NCI-H2107 treated with DMSO at 0.1 percent for 48 hours (cell line): ENCODE measurements around the gene ADAM15.
A peak's percentile ranks its signal among the peaks of the same experiment; 100 is the strongest.

Experiments used
- DNase-seq: peaks from one replicate; lab custom pipeline; 2025; ENCODE audit not compliant: unreplicated experiment; lab: John Stamatoyannopoulos, UW

ADAM15 gene

DNA sequence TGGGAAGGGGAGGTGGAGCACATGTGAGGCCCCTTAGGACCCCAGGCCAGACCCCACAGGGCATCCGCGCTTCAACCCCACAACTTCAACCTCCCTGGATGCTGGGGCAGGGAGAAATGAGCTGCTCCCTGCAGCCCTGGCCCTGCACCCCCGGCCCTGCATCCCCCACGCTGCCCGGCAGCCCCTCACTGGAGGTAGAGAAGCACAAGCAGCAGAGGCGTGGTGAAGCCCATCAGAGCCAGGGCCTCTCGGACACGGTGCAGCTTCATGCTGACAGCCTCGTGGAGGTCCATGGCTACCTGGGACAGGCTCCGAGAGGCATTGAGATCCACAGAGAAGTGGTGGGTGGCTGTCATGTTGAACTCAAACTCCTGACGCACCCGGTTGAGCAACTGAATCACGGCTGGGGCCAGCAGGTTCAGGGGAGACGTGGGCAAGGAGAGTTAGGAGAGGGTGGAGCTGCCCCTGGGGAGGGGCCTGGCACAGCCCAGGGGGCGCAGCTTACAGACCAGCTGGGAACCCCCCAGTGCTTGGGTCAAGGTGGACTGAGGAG, 20.8 kb upstream of the ADAM15 start:
- no peak for DNase-seq

DNA sequence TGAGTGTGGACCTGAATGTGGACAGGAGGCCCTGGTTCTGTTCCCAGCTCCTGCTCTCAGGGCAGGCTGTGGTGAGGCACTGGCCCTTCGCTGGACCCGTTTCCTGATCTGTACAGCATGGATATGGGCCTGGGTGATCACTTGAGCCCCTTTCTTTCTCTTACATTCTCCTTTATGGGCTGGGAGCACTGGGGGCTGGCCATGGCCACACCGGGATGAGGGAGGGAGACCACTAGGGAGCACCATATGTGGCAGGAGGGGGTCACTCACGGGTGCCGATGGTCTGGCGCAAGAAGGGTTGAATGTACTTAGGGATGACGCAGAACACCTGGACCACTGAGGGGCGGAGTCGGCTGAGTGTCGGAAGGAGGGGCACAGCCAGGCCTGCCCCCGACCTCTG, 20.2 kb upstream of the ADAM15 start:
- no peak for DNase-seq

DNA sequence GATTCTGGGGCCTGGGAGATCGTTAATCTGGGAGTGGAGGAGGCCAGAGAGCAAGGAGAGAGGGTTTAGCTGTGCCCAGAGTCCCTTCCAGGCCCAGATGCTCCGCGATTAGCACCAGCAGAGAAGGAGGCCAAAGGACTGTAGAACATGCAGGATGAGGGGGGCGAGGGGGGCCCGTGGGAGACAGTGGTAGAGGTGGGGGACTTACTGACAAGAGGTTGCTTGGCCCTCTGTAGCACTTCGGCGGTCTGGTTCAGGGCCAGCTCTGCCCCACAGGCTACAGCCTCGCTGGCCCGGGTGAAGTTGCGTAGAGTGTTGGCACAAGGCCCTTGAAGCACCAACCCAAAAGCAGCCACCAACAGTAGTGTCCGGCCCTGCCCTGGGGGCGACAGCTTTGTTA, 18.2 kb upstream of the ADAM15 start:
- no peak for DNase-seq

DNA sequence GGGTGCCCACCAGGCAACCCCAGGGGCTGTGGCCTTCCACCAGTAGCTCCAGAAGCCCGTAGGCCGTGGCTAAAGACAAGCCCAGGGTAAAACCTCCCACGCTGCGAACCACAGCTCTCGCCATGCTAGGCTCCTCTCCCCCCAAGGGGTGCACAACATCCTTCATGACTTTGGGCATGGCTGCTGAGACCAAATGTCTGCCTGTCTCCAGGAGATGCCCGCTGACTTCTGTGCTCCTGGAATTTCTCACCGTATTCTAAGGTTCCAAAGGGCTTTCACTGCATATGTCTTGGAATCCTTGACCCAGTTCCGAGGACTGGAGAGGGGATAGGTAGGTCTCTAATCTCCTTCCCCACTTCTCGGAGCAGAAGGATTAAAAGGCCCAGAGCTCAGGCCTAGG, 17.6 kb upstream of the ADAM15 start, which contains the start of the genes DCST1 and DCST2:
DCST1 (plus strand) TSS at position 301 of the 400 bp plus-strand sequence. CDS start 213 bp downstream, outside the sequence.
DCST2 (minus strand) TSS at position 258 of the 400 bp plus-strand sequence; CDS start at position 178, 80 bp downstream.
- DNase-seq: no peak

DNA sequence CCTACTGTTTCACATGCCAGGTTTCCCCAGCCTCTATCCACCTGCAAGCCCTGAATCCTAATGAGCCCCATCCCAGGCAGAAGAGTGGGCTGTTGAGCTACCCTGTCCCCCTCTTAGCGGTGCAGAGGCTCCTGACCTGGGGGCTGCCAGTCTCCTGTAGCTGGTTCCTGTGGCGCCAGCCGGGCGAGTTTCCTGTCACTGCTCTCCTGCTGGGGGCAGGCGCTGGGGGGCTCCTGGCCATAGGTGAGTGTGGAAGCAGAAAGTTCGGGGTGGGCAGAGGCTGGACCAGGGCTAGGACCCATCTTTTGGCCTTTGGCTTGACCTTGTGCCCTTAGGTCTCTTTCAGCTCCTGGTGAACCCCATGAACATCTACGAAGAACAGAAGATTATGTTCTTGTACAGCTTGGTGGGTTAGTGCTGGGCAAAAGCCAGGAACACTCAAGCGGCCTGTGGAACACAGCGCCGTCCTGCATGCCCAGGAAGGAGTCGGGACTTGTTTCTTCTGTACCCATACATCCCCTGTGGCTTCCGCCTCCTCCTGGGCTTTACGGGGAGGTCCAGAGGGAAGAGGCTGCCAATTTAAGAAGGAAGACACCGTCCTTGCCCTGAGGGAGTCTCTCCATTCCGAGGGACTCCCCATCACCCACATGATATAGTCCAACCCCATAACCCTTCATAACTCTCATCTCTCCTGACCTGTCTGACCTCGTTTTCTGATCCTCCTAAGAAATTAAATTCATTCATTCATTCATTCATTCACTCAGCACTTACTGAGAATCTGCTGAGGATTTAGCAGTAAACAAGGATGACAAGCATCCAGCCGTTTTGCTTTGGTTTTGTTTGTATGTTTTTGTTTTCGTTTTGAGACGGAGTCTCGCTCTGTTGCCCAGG, 16.6 kb upstream of the ADAM15 start:
- DNase-seq: no peak

DNA sequence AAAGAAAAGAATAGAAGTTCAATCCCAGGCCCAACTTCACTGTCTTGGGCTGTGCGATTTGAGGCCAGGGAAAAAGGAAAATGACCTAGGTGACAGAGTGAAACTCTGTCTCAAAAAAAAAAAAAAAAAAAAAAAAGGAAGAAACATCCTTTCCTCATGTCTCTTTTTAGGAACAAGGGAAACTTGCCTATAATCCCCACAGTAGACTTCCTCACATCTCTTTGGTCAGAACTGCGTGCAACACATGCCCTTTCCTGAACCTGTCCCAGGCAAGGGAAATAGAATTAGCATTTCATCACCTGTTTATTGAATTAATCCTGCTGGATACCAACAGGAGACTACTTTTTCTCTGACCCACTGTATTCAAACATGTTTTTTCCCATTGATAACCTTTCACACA, 15.2 kb upstream of the ADAM15 start:
- DNase-seq: no peak

DNA sequence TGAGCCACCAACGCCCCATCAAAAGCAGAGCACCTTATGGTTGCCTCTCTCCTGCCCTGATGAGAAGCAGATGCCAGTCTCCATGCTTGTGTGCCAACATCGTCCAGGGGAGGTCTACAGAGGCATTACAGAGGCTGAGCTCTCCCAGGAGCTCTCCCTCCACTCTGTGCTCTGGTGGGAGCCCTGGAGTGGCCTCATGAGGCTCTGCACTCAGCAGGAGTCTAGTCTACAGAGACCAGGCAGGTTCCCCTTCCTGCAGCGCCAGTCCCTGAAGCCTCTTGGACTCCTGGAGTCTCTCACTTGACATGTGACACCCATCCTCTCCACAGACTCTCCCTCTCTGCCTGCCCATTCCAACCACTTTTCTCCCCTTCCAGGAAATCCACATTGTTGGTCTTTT, 14.1 kb upstream of the ADAM15 start:
- DNase-seq: peak; percentile 69

DNA sequence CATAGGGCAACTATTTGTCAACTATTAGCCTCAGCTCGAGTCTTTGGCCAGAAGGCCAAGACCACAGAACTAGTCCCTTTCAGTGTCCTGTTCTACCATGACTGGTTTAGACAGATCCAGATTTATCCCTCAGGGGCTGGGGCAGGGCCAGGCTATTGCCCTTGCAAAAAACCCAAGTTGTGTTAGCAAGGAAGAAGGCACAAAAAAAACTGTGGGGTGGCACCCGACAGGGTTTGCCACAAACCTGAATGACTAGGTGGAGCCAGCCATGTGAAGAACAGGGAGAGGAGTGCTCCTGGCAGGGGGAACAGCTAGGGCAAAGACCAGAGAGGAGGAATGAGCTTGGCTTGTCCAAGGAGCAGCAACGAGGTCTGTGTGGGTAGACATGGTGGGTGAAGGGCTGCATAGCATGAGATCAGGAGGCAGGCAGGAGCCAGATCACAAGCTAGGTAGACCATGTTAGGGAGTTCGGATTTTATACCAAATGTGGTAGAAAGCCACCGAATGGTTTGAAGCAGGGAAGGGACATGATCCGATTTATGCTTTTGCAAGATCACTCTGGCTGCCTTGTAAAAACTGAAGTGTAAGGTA, 13.2 kb upstream of the ADAM15 start:
- DNase-seq: no peak

DNA sequence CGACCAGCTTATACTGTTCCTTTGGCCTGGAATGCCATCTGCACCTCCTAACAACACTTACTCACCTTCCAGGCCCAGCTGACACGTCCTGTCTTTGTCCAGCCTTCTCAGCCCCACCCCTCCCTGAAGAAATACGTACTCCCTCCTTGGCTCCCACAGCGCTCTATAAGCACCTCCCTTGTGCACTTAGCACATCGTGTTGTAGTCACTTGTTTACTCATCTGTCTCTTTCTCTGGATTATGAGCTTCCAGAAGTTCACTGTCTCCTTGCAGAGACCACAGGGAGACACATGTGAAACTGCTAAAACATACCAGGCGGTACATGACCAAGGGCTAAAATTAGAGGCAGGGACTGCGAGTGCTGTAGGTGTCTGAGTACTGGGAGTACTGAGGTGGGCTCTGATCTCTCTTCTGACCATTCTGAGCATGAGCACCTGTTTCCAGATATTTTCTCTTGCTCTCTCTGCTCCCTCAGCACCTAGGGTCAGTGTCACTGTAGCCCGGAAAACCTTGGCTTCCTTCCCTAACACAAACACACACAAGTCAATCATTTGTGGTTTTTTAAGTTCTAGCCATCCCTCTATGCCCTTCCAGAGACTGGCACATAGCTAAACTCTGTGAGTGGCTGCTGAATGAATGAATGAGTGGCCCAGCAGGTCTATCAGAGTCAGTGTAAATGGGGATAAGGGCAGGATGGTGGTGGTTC, 12.4 kb upstream of the ADAM15 start:
- no peak for DNase-seq

DNA sequence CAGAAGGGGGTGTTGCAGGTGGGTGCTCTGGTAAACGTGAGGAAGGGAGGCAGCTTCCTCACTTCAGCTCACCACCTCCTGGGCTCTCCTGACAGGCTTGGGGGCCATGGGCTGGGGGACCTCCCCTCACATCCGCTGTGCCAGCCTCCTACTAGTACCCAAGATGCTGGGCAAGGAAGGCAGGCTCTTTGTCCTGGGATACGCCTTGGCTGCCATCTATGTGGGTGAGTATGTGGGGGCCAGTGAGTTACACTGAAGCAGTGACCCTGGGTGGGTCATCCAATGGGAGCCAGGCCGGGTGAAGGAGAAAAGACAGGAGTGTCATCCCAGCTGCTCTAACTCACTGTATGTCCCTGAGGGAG, 11.8 kb upstream of the ADAM15 start:
- no peak for DNase-seq

DNA sequence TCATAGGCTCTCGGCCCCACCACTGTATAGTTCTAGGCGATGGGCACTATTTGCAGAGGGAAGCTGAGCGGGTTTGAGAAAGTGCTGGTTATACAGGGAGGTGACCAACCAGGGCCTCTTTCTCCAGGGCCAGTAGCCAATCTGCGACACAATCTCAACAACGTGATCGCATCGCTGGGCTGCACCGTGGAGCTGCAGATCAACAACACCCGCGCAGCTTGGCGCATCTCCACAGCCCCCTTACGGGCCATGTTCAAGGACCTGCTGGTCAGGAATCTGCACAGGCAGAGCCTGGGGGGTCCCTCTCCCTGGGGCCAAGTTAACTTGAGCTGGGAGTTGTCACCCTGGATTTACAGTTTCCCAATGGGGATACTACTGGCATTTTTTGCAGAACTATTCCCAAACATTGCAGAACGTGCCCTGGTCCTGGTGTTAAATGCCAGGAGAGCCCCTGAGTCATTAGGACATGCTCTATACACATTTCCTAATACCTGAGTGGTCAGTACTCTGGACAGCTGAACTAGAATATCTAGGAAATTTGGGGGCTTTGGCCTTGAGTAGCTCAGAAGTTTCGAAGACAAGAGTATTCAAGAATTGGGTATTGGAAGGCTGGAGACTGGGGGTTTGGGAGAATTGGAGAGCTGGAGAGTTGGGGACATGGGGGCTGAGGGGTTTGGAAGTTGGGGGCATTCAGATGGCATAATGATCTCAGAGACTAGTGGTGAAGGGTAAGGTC, 10.6 kb upstream of the ADAM15 start:
- no peak for DNase-seq

DNA sequence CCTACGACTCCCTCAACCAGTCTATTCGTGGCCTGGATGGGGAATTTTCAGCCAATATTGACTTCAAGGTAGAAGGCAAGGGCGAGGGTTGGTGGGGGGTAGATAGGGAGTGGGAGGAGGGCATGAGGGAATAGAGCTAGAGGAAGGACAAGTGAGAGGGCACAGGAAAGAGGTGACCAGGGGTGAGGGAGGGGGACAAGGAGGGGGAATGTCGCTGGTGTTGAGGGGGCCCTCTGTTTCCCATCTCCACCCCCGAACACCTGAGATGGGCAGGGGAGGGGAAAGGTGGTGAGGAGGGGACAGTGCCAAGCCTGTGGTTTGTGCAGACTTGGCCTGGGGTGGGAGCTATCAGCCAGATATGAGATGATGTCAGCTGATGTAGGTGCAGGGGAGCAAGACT, 8.3 kb upstream of the ADAM15 start:
- DNase-seq: no peak

DNA sequence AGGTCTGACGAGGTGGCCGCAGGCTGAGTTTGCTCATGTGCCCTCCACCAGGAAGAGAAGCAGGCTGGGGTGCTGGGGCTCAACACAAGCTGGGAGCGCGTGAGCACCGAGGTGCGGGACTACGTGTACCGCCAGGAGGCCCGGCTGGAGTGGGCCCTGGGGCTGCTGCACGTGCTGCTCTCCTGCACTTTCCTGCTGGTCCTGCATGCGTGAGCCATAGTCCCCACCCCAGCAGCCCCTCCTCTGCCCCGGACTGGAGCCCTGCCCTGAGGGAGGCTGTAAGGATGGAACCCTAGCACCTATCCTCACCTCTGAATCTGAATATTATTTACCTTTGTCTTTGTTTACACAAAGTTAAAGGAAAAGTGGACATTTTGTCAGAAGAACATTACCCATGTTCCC, 7.8 kb upstream of the ADAM15 start:
- no peak for DNase-seq

DNA sequence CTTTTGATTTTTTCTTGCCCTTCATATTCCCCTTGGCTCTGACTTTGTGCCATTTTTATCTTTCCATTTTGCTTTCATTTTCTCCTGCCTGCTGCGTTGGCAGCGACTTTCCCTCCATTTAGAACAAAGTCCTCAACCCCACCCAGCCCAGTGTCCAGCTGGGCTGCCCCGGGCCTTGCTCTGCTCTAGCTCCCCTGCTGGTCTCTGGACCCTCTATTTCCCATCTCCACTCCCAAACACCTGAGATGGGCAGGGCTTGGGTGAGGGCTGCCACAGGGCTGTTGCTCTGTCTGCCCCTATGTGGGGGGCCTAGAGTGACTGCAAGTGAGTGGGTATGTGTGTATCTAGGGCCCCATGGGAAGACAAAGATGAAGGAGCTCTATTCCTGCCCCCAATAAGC, 7.3 kb upstream of the ADAM15 start:
- no peak for DNase-seq

DNA sequence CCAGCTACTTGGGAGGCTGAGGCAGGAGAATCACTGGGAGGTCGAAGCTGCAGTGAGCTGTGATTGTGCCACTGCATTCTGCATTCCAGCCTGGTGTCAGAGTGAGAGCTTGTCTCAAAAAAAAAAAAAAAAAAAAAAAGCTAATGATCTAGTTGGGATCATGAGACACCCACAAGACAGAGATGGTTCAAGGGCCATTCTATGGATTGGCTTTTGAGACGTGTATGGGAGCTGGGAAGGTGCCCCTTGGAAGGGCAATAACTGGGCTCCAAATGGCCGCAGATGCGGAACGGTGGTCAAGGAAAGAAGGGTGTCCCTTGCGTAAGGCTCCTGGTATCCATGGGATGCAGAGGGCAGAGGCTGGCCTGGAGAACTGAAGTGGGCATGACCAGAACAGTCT, 6.8 kb upstream of the ADAM15 start:
- no peak for DNase-seq

DNA sequence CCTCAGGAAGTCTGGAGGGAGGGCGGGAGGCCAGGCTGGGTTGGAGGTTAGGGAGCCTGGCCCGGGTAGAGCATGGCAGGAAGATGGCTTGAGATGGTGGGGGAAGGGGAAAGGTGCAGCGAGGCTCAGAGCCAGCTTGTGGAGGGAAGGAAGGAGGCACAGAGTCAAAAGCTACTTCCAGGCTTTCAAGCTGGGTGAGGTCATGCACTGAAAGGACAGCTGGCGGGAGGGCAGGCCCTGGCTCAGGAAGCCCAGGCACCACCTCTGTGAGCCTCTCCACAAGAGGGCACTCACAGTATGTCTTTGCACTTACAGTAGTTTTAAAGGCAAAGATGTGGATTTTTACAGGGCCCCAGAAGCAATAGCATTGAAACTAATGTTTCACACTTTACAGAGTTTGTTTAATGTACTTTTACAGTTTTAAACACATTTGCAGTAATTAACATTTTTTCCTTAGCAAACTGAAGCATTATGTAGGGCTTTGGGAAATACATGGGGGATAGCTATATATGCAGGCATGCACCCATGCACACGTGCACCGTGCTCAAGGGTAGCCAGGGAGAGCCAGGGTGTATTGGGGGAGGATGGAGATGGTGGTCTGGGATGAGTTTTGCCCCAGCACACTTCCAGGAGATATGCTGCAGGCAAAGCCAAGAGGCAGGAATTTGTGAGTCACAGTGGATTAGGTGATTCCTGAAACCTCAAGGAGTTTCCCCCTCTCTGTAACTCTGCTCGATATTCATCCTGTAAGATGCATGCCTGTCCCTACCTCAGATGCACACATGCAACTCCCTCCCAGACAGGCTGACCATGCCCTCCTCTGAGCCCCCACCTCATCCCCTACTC, 6.1 kb upstream of the ADAM15 start:
- DNase-seq: peak; percentile 23

DNA sequence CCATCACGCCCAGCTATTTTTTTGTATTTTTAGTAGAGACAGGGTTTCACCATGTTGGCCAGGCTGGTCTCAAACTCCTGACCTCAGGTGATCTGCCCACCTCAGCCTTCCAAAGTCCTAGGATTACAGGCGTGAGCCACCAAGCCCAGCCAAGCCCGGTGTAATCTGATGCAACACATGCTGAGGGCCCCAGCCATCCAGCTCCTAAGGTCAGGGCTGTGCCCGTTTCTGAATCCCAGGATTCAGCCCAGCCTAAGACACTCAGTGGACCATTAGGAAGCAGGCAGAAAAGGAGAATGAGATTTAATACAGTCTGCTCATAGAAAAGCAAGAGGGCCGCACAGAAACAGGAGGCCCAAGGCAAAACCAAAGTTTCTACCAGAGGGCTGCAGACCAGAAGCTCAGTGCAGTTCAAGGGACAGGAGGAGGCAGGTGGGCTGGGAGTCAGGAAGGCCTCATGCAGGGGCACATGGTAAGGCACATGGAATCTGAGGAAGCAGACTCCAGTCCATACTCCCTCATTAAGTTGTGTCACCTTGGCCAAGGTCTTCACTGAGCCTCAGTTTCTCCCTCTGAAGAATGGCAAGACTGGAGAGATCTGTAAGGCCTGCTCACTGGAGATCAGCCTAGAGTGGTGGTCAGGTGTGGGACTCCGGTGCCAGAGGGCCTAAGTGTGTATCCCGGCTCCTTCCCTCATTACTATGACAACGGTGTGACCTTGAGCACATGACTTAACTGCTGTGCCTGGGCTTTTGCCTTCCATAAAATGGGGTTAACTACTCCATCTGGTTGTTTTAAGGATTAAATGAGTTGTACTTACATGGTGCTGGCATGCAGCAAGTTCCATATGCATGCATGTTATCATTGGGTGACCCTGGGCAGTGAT, 2.4 kb upstream of the ADAM15 start:
- DNase-seq: no peak

DNA sequence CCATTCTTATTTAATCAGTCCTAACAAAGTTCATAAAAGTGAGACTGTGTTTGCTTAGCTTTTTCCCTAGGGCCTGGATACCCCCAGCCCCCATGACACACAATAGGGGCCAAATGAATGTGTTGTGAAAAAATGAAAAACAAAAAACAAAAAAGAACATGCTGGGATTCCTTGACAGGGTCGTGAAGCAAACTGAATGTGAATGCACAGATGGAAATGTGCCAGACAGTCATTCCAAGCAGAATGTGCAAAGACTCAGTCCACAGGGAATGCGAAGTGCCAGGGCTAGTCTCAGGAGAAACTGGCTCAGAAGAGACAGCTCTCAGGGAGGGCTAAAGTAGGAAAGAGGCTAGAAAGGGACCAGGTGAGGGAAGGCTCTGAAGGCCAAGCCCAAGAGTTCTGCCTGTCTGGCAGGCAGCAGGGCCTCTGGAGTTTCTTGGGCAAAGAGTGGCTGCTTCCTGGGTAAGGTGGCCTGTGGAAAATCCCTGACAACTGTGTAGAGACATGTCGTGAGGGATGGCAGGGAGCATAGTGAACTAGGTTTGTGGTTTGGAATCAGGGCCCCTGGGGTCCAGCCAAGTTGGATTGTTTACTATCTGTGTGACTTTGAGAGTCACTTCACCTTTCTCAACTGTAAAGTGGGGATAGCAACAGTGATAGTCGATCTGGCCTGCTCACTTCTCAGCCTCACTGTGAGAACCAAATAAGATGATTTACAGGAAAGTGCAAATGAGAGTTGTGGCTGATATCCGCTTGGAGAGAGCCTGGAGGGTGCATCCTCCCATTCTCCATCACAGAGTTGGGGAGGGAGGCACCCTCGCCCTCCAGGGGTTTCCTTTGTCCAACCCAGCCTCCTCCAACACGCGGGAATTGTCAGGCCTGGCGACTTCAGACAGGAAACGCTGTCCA, 1.2 kb upstream of the ADAM15 start:
- peak; percentile 35 for DNase-seq
